Activated CD4-positive, alpha-beta T cell treated with anti-CD3 and anti-CD28 coated beads, Interleukin-2, amount 50 U/mL, for 24 hours (primary cell): ENCODE measurements around the gene LIN9.
A peak's percentile ranks its signal among the peaks of the same experiment; 100 is the strongest.

Experiments
- DNase-seq, 2 donors: peaks; one replicate each; pipeline ENCODE4 v3.0.0-alpha.2; 2020; ENCODE audit warnings: low read depth in 1 of 2, low spot score in 1 of 2

LIN9 gene

GRCh38 chr1:226322986-226323385 is 14.0 kb upstream of the LIN9 start:
- DNase-seq = no peak

DNA sequence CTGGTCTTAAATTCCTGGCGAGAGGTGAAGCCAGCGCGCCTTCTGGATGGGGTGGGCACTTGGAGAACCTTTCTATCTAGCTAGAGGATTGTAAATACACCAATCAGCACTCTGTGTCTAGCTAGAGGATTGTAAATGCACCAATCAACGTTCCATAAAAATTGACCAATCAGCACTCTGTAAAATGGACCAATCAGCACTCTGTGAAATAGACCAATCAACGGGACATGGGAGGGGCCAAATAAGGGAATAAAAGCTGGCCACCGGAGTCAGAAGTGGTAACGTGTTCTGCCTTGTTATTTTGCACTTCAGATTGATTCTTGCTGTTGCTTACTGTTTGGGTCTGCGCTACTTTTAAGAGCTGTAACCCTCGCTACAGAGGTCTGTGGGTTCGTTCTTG is 12.0 kb upstream of the LIN9 start:
- DNase-seq = no peak

GRCh38 chr1:226318471-226318870 is 9.5 kb upstream of the LIN9 start:
- DNase-seq = no peak

- no peak for DNase-seq
Observed at GRCh38 chr1:226314055-226314454, 5.1 kb upstream of the LIN9 start.

- DNase-seq = no peak
Observed at GRCh38 chr1:226312065-226312464, 3.1 kb upstream of the LIN9 start.

GRCh38 chr1:226311376-226311775 is 2.4 kb upstream of the LIN9 start:
- no peak for DNase-seq

GRCh38 chr1:226310637-226311195 is 1.8 kb upstream of the LIN9 start:
- no peak for DNase-seq

GRCh38 chr1:226310245-226310540 is 1.2 kb upstream of the LIN9 start:
- no peak for DNase-seq

- peak in 1 of 2 donors; percentile 25 for DNase-seq
Observed at GRCh38 chr1:226309398-226310244, 657 bp upstream of the LIN9 start.

DNA sequence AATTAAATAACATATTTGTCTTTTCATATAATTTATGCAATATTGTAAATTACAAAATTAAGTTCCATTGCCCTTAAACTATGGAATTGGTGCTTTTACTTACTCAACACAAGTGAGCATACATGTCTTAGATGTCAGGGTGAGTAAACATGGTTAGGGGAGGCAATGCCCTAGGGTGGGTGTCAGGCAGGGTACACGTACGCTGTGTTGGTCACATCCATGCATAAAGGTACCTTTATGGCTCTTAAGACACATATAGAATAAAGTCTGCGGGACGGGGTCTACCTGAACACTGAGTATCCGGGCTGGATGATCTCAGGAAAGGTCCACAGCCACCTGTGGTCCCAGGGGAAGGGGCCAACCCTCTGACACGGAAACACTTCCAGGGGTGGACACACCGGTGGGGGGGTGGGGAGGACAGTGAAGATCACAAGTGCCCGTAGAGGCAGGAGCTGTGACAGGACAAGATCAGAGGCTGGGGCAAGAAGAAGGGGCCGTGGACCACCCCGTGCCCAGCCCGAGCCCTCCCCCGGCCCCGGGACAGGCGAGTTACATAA is 720 bp downstream of the LIN9 start:
- peak in 1 of 2 donors; percentile 16 for DNase-seq

- DNase-seq = no peak
Observed at GRCh38 chr1:226306425-226306824, 2.5 kb downstream of the LIN9 start.

DNA sequence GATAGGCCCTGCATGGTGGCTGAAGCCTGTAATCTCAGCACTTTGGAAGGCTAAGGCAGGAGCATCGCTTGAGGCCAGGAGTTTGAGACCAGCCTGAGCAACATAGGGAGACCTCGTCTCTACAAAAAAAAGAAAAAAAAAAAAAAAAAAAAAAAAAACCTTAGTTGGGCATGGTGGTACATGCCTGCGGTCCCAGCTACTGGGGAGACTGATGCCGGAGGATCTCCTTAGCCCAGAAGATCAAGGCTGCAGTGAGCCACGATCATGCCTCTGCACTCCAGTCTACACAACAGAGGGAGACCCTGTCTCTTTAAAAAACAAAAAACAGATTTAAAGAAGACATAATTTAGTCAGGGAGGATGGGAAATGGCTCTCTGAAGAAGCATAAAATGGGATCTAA is 3.8 kb downstream of the LIN9 start:
- no peak for DNase-seq

DNA sequence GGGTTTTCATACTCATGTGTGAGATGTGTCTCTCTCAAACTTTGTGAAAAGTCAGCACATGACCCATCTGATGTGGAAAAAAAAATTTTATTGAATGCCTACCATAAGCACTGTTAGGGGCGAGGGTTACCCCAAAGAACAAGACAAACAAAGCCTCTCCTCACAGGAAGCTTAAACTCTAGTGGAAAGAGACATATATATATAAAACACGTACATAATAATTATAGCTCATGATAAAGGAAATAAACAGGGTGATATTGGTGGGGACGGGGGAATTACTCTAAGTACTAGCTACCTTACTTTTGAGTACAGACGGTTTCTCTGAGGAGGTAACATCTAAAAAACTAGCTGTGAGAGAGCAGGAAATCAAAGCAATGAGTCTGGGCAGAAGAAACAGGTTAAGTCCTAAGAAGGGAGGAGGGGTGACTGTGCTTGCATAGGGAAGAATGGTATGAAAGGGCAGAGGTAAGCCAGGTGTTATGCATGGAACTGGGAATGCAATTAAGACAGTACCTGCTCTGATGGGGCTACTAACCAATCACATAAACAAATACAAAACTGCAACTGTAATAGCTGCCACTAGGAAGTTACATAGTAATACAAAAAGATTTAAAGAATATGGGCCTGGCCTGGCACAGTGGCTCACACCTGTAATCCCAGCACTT is 4.5 kb downstream of the LIN9 start:
- no peak for DNase-seq

GRCh38 chr1:226302731-226303130 is 6.2 kb downstream of the LIN9 start:
- DNase-seq = no peak

DNA sequence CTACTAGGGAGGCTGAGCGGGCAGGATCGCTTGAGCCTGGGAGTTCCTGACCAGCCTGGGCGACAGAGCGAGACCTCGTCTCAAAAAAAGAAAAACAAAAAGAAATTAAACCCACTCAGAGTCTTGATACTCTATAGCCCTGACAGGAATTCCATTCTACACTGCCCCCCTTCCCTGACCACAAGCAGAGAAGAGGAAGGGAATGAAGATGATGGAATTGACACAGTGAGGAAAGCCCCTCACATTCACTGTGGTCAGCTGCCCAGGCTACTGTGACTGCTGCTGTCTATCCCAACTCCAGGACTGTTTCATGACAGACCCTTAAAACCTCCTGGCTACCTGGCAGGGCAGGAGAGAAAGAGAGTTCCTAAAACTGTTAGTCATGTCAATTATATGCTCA is 12.1 kb downstream of the LIN9 start:
- DNase-seq = no peak

- no peak for DNase-seq
Observed at GRCh38 chr1:226293553-226293920, 15.4 kb downstream of the LIN9 start.

GRCh38 chr1:226292874-226293552 is 16.0 kb downstream of the LIN9 start:
- DNase-seq = no peak

- DNase-seq = no peak
Observed at GRCh38 chr1:226287587-226287986, 21.4 kb downstream of the LIN9 start.

GRCh38 chr1:226281058-226281457 is 27.9 kb downstream of the LIN9 start:
- DNase-seq = no peak

GRCh38 chr1:226279498-226279897 is 29.5 kb downstream of the LIN9 start:
- DNase-seq = no peak

GRCh38 chr1:226277897-226278296 is 31.1 kb downstream of the LIN9 start:
- DNase-seq = no peak

DNA sequence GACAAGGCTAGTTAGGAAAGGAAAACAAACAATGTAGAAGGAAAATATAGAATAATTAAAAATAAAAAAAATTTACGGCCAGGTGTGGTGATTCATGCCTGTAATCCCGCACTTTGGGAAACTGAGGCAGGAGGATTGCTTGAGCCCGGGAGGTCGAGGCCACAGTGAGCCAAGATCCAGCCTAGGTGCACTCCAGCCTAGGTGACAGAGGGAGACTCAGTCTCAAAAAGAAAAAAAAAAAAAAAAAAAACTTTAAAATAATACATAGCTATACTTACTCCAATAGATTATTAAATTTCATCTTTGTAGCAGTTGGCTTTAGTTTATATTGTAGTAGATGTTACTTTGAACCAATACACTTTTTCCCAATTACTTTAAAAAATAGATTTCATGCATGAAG is 32.0 kb downstream of the LIN9 start:
- DNase-seq = no peak
